HEK293T (cell line): Measurements from ENCODE around the gene SCTR.
A peak's percentile ranks its signal among the peaks of the same experiment; 100 is the strongest.

Source experiments
- CTCF ChIA-PET: fragments of 350-600 bp; formaldehyde crosslinking; extraction: SDS; loops from one replicate; lab custom pipeline; 2021; ENCODE audit warnings: antibody characterized with exemption, inconsistent platforms; lab: Yijun Ruan, JAX
- POLR2A ChIA-PET: fragments of 350-600 bp; formaldehyde crosslinking; extraction: SDS; loops from one replicate; lab custom pipeline; 2020; ENCODE audit warnings: antibody characterized with exemption, inconsistent platforms; lab: Yijun Ruan, JAX
- DNase-seq: peaks from one replicate; pipeline ENCODE4 v3.0.0; 2012; ENCODE audit warnings: mixed read lengths; ENCODE audit errors: extremely low spot score
- ARNT ChIP-seq: fragments of 450-650 bp; IDR thresholded peaks from 2 replicates; pipeline ENCODE4 v1.6.1; 2017; ENCODE audit warnings: mild to moderate bottlenecking
- BHLHE40 ChIP-seq: fragments of 450-650 bp; IDR thresholded peaks from 2 replicates; pipeline ENCODE4 v1.6.1; 2016; ENCODE audit warnings: mild to moderate bottlenecking, moderate library complexity, borderline replicate concordance
- CTBP1 ChIP-seq: fragments of 450-650 bp; IDR thresholded peaks from 2 replicates; pipeline ENCODE4 v1.6.1; 2016; ENCODE audit warnings: borderline replicate concordance
- ELF4 ChIP-seq: fragments of 450-650 bp; IDR thresholded peaks from 2 replicates; pipeline ENCODE4 v1.6.1; 2017; ENCODE audit warnings: antibody characterized with exemption
- FOXA1 ChIP-seq: fragments of 450-650 bp; IDR thresholded peaks from 2 replicates; pipeline ENCODE4 v1.6.1; 2016; ENCODE audit warnings: mild to moderate bottlenecking
- FOXK2 ChIP-seq: fragments of 450-650 bp; IDR thresholded peaks from 2 replicates; pipeline ENCODE4 v1.6.1; 2016; ENCODE audit warnings: mild to moderate bottlenecking
- FOXM1 ChIP-seq: fragments of 450-650 bp; IDR thresholded peaks from 2 replicates; pipeline ENCODE4 v1.6.1; 2017; ENCODE audit warnings: mild to moderate bottlenecking, borderline replicate concordance
- HDGF ChIP-seq: fragments of 450-650 bp; IDR thresholded peaks from 2 replicates; pipeline ENCODE4 v1.6.1; 2017; ENCODE audit warnings: antibody characterized with exemption, borderline replicate concordance
- L3MBTL2 ChIP-seq: fragments of 450-650 bp; conservative IDR thresholded peaks from 2 replicates; pipeline ENCODE4 v1.6.1; 2016; ENCODE audit warnings: mild to moderate bottlenecking
- LEF1 ChIP-seq: fragments of 450-650 bp; IDR thresholded peaks from 2 replicates; pipeline ENCODE4 v1.6.1; 2017; ENCODE audit warnings: mild to moderate bottlenecking, borderline replicate concordance
- NFRKB ChIP-seq: fragments of 450-650 bp; IDR thresholded peaks from 2 replicates; pipeline ENCODE4 v1.6.1; 2016; ENCODE audit warnings: mild to moderate bottlenecking, moderate library complexity
- SP1 ChIP-seq: fragments of 450-650 bp; IDR thresholded peaks from 2 replicates; pipeline ENCODE4 v1.6.1; 2017
- SUZ12 ChIP-seq: fragments of 450-650 bp; IDR thresholded peaks from 2 replicates; pipeline ENCODE4 v1.6.1; 2016; ENCODE audit warnings: mild to moderate bottlenecking
- TARDBP ChIP-seq: fragments of 450-650 bp; IDR thresholded peaks from 2 replicates; pipeline ENCODE4 v1.6.1; 2016
- ZNF384 ChIP-seq: fragments of 450-650 bp; IDR thresholded peaks from 2 replicates; pipeline ENCODE4 v1.6.1; 2016
- TF ChIP-seq, protein P1 (sequence below): fragments of 450-650 bp; IDR thresholded peaks from 2 replicates; pipeline ENCODE4 v1.6.1; 2016

Gene SCTR

DNA sequence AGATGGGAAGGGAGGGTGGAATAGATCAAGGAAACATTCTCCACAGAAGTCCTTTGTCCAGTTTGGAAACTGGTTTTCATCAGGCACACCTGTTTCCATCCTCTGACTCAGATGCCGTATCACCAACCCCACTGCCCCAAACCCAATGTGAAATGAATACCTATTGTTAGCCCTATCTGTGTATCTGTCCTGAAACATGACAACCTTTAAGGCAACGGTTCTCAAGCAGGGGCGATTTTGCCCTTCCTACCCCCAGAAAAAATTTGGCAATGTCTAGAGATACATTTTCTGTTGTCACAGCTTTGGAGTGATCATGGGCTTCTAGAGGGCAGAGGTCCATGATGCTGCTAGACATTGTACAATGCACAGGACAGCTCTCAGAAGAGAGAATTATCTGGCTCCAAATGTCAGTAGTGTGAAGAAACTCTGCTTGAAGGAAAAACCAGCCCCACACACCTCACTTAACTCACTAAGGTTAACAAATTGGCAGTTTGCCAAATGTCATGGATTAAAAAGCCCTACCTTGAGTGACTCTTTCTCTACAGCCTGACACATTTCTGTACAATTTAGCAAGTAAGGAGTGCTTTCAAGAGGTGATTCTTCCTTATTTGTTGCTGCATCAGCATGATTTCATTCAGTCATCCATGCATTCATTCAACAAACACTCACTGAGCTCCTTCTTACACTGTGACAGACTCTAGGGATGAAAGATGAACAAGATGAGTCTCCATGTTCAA lies 3.4 kb downstream of the SCTR start:
- DNase-seq, result no peak
- TF ChIP-seq CTBP1, result no peak
- no peak for TF ChIP-seq L3MBTL2
- ChIA-PET POLR2A (no interaction called here), CTCF (no interaction called here)

DNA sequence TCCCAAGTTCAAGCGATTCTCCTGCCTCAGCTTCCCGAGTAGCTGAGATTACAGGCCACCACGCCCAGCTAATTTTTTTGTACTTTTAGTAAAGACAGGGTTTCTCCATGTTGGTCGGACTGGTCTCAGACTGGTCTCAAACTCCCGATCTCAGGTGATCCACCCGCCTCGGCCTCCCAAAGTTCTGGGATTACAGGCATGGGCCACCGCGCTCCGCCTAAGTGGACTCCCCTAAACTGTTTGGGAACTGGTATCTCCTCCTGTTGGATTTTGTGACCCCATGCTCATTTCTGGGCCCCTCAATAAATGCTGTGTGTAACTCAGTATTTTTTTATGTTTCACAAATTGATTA lies 5.2 kb downstream of the SCTR start:
- CTCF ChIA-PET, result no interaction called here
- DNase-seq, result no peak
- POLR2A ChIA-PET, result no interaction called here
- no peak for TF ChIP-seq TARDBP
- TF ChIP-seq SUZ12, result no peak
- TF ChIP-seq FOXK2, result no peak
- TF ChIP-seq FOXA1, result no peak
- TF ChIP-seq LEF1, result no peak
- no peak for TF ChIP-seq HDGF

DNA sequence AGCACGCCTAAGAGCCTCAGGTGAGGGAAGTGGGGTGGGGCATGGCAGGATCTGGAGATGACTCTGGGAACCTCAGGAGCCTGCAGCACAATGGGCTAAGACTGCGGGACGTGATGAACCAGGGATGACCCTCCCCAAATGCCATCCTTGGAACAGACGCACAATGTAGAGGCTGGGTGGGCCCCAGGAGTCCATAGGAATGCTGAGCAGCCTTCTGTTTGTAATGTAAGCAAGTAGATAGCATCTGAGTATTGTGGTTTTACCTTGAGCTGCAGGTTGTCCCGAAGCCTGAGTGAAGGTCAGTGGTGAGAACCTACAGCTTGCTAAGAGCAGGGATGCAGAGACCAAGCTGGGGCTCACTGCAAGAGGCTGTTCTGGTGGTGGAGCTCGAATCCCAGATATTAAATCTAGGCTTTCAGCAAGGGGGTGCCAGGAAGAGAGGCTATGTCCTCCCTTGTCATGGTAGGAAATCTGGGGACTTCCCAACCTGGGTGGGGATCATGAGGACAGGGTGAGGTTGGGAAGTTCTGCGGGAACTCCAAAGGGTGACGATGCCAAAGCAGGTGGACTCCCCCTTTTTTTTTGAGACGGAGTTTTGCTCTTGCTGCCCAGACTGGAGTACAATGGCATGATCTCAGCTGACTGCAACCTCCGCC lies 5.8 kb downstream of the SCTR start:
- ChIA-PET CTCF (interaction anchor here (0.6 kb wide), 1 partner anchor 37 kb away, joined by 3 read pairs; no protein-coding TSS in a partner anchor), POLR2A (no interaction called here)
- TF ChIP-seq FOXK2 (no peak), SUZ12 (no peak), LEF1 (no peak), FOXA1 (no peak), TARDBP (no peak), BHLHE40 (no peak), ZNF384 (no peak), L3MBTL2 (no peak), ELF4 (no peak), FOXM1 (no peak), SP1 (no peak), ARNT (no peak), CTBP1 (no peak), NFRKB (no peak), HDGF (no peak)
- TF ChIP-seq, protein P1, sequence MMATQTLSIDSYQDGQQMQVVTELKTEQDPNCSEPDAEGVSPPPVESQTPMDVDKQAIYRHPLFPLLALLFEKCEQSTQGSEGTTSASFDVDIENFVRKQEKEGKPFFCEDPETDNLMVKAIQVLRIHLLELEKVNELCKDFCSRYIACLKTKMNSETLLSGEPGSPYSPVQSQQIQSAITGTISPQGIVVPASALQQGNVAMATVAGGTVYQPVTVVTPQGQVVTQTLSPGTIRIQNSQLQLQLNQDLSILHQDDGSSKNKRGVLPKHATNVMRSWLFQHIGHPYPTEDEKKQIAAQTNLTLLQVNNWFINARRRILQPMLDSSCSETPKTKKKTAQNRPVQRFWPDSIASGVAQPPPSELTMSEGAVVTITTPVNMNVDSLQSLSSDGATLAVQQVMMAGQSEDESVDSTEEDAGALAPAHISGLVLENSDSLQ, result no peak
- no peak for DNase-seq

DNA sequence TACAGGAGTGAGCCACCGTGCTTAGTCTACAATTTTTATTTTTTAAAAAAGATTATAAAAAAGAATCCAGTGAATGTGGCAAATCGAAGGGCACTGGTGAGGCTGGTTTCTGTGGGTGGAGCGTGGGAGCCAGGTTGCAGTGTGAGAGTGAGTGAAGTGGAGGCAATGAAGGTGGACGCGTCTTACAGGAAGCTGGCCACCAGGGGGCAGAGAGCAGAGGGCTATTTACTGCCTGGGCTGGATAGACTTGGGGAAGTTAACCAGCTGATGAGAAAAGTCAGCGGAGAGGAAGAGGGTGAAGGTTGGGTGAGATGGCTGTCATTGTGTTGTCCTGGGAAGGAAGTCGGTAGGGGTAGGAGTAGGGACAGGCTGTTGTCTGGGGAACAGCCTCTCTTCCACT lies 6.8 kb downstream of the SCTR start:
- POLR2A ChIA-PET, result no interaction called here
- TF ChIP-seq, protein P1, result no peak
- CTCF ChIA-PET, result interaction anchor here (0.6 to 0.7 kb wide), 3 partner anchors 21 to 657 kb away, joined by 3 to 4 read pairs (median 3); no protein-coding TSS in a partner anchor
- peak; percentile 76 for DNase-seq

DNA sequence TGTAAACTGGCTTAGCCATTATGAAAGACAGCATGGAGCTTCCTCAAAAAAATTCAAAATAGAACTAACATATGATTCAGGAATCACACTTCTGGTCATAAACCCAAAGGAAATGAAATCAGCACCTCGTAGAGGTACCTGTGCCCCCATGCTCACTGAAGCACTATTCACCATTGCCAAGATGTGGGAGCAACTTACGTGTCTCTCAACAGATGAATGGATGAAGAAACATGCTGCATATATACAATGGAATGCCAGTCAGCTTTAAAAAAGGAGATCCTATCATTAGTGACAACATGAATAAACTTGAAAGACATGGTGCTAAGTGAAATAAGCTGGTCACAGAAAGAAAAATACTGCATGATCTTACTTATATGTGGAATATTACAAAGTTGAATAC lies 8.2 kb downstream of the SCTR start:
- TF ChIP-seq HDGF (no peak), NFRKB (no peak), CTBP1 (no peak), FOXK2 (no peak), SP1 (no peak), ARNT (no peak), ELF4 (no peak)
- CTCF ChIA-PET, result no interaction called here
- POLR2A ChIA-PET, result no interaction called here
- DNase-seq, result no peak

DNA sequence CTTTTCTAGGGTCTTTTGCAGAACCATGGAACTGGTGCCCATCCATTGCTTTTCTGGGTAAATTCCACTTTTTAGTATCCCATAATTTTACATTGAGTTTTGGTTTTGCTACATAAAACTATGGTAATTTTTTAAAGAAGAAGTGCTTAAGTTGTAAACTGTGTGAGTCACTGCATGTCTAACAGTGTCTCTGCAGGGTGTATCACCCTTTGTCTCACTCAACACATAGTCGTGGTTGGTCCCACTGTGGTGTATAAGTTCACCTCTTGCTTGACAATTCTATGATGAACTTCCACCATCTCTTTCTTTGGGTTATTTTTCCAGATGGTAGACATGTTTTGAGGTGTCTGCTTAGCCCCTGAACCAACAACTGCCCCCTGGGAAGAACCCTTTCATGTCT lies 10.5 kb downstream of the SCTR start:
- TF ChIP-seq NFRKB (no peak), ELF4 (no peak), SUZ12 (no peak), ZNF384 (no peak), FOXM1 (no peak), LEF1 (no peak), FOXK2 (no peak), BHLHE40 (no peak), FOXA1 (no peak), L3MBTL2 (no peak), HDGF (no peak), ARNT (no peak), CTBP1 (no peak), SP1 (no peak)
- TF ChIP-seq, protein P1, result no peak
- DNase-seq, result no peak
- CTCF ChIA-PET, result no interaction called here
- POLR2A ChIA-PET, result no interaction called here

DNA sequence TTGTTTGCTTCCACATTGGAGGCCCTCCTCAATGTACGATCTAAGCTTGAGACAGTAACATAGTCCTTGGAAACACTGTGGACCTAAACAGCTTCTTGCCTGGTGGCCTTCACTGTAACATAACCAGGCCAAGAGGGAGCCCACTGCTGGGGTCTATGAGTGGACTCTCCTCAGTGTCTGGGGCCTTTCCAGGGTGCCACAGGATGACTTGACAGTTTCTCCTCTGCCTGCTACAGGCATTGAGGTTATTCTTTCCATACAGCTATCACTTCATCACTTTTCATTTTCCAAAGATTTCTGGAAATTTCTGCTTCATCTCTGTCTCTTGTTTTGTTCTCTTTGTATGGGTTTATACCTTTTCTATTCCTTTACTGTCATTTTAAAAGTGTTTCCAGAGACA lies 11.3 kb downstream of the SCTR start:
- CTCF ChIA-PET, result no interaction called here
- POLR2A ChIA-PET, result no interaction called here
- TF ChIP-seq, protein P1, result no peak
- TF ChIP-seq BHLHE40 (no peak), CTBP1 (no peak), TARDBP (no peak)
- no peak for DNase-seq
